Upper lobe of left lung (tissue), 6 donors: Measurements from ENCODE around the gene PAX7. TPM values are rescaled to one million over a fixed set of nuclear protein-coding genes. Genes with fewer than 3 reads are reported as not detected.

Experiments
- ATAC-seq, 2 donors: fragments of 200-7000 bp; cut with Tn5 transposase; one replicate each; pipeline ENCODE4 v1.9.1; 2022; ENCODE audit warnings: mild to moderate bottlenecking in 2 of 2, moderate library complexity in 2 of 2; ENCODE audit not compliant: low FRiP score in 2 of 2
- DNase-seq, 2 donors: peaks; one replicate each; pipeline ENCODE4 v3.0.0-alpha.2; 2019 to 2020
- H3K27ac ChIP-seq, 4 donors: fragments of 200-600 bp; sonication (generic); one replicate each; pipeline ENCODE4 v1.5.1; 2016 to 2019
- H3K27me3 ChIP-seq, 4 donors: fragments of 200-600 bp; sonication (generic); one replicate each; pipeline ENCODE4 v1.5.1; 2017 to 2019
- H3K36me3 ChIP-seq, 4 donors: fragments of 200-600 bp; sonication (generic); one replicate each; pipeline ENCODE4 v1.5.1; 2016 to 2019
- H3K4me1 ChIP-seq, 4 donors: fragments of 200-600 bp; sonication (generic); one replicate each; pipeline ENCODE4 v1.5.1; 2018 to 2019
- H3K4me3 ChIP-seq, 4 donors: fragments of 200-600 bp; sonication (generic); one replicate each; pipeline ENCODE4 v1.5.1; 2017 to 2019; ENCODE audit warnings: mild to moderate bottlenecking in 2 of 4, moderate library complexity in 1 of 4
- H3K9me3 ChIP-seq, 4 donors: fragments of 200-600 bp; sonication (generic); one replicate each; pipeline ENCODE4 v1.5.1; 2018 to 2019
- CTCF ChIP-seq, 6 experiments: fragments of 450-650 bp in 4 of 6; fragments of 200-600 bp in 2 of 6; sonication (generic) in 2 of 6; IDR thresholded peaks; one replicate each; pipeline ENCODE4 v1.5.1; 2016 to 2019; ENCODE audit warnings: antibody characterized with exemption in 6 of 6
- EP300 ChIP-seq, 4 donors: sonication (generic); formaldehyde crosslinking; IDR thresholded peaks; one replicate each; pipeline ENCODE4 v1.5.1; 2017; ENCODE audit warnings: antibody characterized with exemption in 4 of 4, control low read depth in 2 of 4
- POLR2A ChIP-seq, 4 donors: fragments of 450-650 bp; IDR thresholded peaks; one replicate each; pipeline ENCODE4 v1.5.1; 2016 to 2017; ENCODE audit warnings: antibody characterized with exemption in 4 of 4, mild to moderate bottlenecking in 2 of 4
- POLR2AphosphoS5 ChIP-seq, 2 donors: sonication (generic); formaldehyde crosslinking; IDR thresholded peaks; one replicate each; pipeline ENCODE4 v1.5.1; 2017; ENCODE audit warnings: antibody characterized with exemption in 2 of 2
- WGBS, 2 donors: methylation state at CpG; one replicate each; pipeline ENCODE4 v1.1.5; 2017 to 2018; 5-methylcytosine and 5-hydroxymethylcytosine counted together
- total RNA-seq, 6 donors: library from RNA; depleted of rRNA in 4 of 6; stranded (reverse); fragments of >200 nt in 4 of 6; gene quantifications; one replicate each; pipeline versions ENCODE4 v1.1.0 to v1.2.1, GENCODE V29; 2016 to 2021
- donor health status: DM: no; HTN: no; CAD: no; lungs with moderate emphysema.
- donor health status: DM: no; HTN: yes; CAD: no; lungs with severe emphysema.

Gene PAX7
- total RNA-seq, 6 donors from 2014 or later, result not detected

- H3K27me3 ChIP-seq, result peaks cover 0 to 16% (median 8%) of the 10 kb centered on the region in 4 donors
- H3K27ac ChIP-seq, result no peak overlapping the region
- DNase-seq, result no peak
- H3K36me3 ChIP-seq, result no peaks in the 10 kb centered on the region
- peaks cover 0 to 10% (median 0%) of the 10 kb centered on the region in 4 donors for H3K4me1 ChIP-seq
- TF ChIP-seq EP300 (IDR thresholded peaks at IDR 0.05), result no peak
- no peak for TF ChIP-seq CTCF (IDR thresholded peaks at IDR 0.05)
- no peak for TF ChIP-seq POLR2A (IDR thresholded peaks at IDR 0.05)
- TF ChIP-seq POLR2AphosphoS5 (IDR thresholded peaks at IDR 0.05), result no peak
- no peak for ATAC-seq
- H3K4me3 ChIP-seq, result no peak overlapping the region
- H3K9me3 ChIP-seq, result no peaks in the 10 kb centered on the region
- WGBS, 2 donors, result 71 to 72% methylated on average over 12 of the region's 12 CpGs
Observed at GRCh38 chr1:18714404-18715175, 83.9 kb downstream of the PAX7 start.

- no peak overlapping the region for H3K4me3 ChIP-seq
- TF ChIP-seq EP300 (IDR thresholded peaks at IDR 0.05), result no peak
- TF ChIP-seq CTCF (IDR thresholded peaks at IDR 0.05), result no peak
- no peak for TF ChIP-seq POLR2A (IDR thresholded peaks at IDR 0.05)
- TF ChIP-seq POLR2AphosphoS5 (IDR thresholded peaks at IDR 0.05), result no peak
- ATAC-seq (no peak), DNase-seq (no peak)
- no peak overlapping the region for H3K27ac ChIP-seq
- 27 to 34% methylated on average over 15 of the region's 15 CpGs for WGBS, 2 donors
- H3K27me3 ChIP-seq, result peaks cover 0 to 16% (median 8%) of the 10 kb centered on the region in 4 donors
- H3K36me3 ChIP-seq, result no peaks in the 10 kb centered on the region
- H3K9me3 ChIP-seq, result no peaks in the 10 kb centered on the region
- peaks cover 0 to 10% (median 0%) of the 10 kb centered on the region in 4 donors for H3K4me1 ChIP-seq
Observed at GRCh38 chr1:18716112-18716784, 85.6 kb downstream of the PAX7 start.

GRCh38 chr1:18716785-18717678 is 86.4 kb downstream of the PAX7 start:
- DNase-seq (peak in 1 of 2 donors; percentile 76), ATAC-seq (no peak)
- 7 to 8% methylated on average over 19 to 46 of the region's 72 CpGs for WGBS, 2 donors
- H3K27ac ChIP-seq, result no peak overlapping the region
- no peaks in the 10 kb centered on the region for H3K36me3 ChIP-seq
- H3K9me3 ChIP-seq, result no peaks in the 10 kb centered on the region
- H3K4me3 ChIP-seq, result no peak overlapping the region
- H3K27me3 ChIP-seq, result peaks cover 0 to 19% (median 8%) of the 10 kb centered on the region in 4 donors
- no peak for TF ChIP-seq POLR2A (IDR thresholded peaks at IDR 0.05)
- no peak for TF ChIP-seq POLR2AphosphoS5 (IDR thresholded peaks at IDR 0.05)
- TF ChIP-seq EP300 (IDR thresholded peaks at IDR 0.05), result no peak
- TF ChIP-seq CTCF (IDR thresholded peaks at IDR 0.05), result no peak
- H3K4me1 ChIP-seq, result peaks cover 0 to 10% (median 0%) of the 10 kb centered on the region in 4 donors

- 33 to 49% methylated on average over 9 of the region's 9 CpGs for WGBS, 2 donors
- Histone ChIP-seq H3K27me3 (peaks cover 0 to 22% (median 8%) of the 10 kb centered on the region in 4 donors), H3K36me3 (no peaks in the 10 kb centered on the region), H3K27ac (no peak overlapping the region), H3K4me3 (no peak overlapping the region), H3K9me3 (no peaks in the 10 kb centered on the region), H3K4me1 (peaks cover 0 to 10% (median 0%) of the 10 kb centered on the region in 4 donors)
- ATAC-seq (no peak), DNase-seq (no peak)
- TF ChIP-seq EP300 (IDR thresholded peaks at IDR 0.05) (no peak), CTCF (IDR thresholded peaks at IDR 0.05) (no peak), POLR2AphosphoS5 (IDR thresholded peaks at IDR 0.05) (no peak), POLR2A (IDR thresholded peaks at IDR 0.05) (no peak)
Observed at GRCh38 chr1:18719786-18720451, 89.3 kb downstream of the PAX7 start.
